RPMI8226 (cell line): Measurements from ENCODE around the gene SELENOW.
A peak's percentile ranks its signal among the peaks of the same experiment; 100 is the strongest.
"Not testable (repeated sequence)": the region's sequence is repeated elsewhere in the genome, so short reads cannot be mapped to it uniquely, and the experiment has no call there.

Source experiments
- DNase-seq: peaks from one replicate; pipeline ENCODE4 v3.0.0-alpha.2; 2015

SELENOW gene

GRCh38 chr19:47756953-47757608, 21.4 kb upstream of the SELENOW start:
- DNase-seq = no peak

GRCh38 chr19:47757617-47758442, 20.7 kb upstream of the SELENOW start:
- DNase-seq = no peak

GRCh38 chr19:47758443-47758804, 20.1 kb upstream of the SELENOW start:
- DNase-seq = peak; percentile 9

GRCh38 chr19:47760632-47760999, 17.9 kb upstream of the SELENOW start:
- no peak for DNase-seq

GRCh38 chr19:47761566-47761965, 16.9 kb upstream of the SELENOW start:
- no peak for DNase-seq

- no peak for DNase-seq
Observed at GRCh38 chr19:47762151-47762550, 16.4 kb upstream of the SELENOW start.

- DNase-seq = no peak
Observed at GRCh38 chr19:47762615-47763308, 15.7 kb upstream of the SELENOW start.

DNA sequence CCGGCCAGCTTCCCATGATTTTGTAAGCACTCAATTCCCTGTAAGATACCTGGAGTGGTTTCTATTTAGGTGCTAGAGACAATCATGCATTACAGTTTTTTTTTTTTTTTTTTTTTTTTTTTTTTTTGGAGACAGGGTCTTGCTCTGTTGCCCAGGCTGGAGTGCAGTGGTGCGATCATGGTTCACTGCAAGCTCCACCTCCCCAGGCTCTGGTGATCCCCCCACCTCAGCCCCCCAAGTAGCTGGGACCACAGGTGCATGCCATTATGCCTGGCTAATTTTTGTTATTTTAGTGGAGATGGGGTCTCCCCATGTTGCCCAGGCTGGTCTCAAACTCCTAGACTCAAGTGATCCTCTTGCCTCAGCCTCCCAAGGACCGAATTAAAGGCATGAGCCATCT, 13.8 kb upstream of the SELENOW start:
- not testable (repeated sequence) for DNase-seq

- peak; percentile 57 for DNase-seq
Observed at GRCh38 chr19:47765523-47766358, 12.8 kb upstream of the SELENOW start.

- DNase-seq = no peak
Observed at GRCh38 chr19:47766359-47766620, 12.2 kb upstream of the SELENOW start.

DNA sequence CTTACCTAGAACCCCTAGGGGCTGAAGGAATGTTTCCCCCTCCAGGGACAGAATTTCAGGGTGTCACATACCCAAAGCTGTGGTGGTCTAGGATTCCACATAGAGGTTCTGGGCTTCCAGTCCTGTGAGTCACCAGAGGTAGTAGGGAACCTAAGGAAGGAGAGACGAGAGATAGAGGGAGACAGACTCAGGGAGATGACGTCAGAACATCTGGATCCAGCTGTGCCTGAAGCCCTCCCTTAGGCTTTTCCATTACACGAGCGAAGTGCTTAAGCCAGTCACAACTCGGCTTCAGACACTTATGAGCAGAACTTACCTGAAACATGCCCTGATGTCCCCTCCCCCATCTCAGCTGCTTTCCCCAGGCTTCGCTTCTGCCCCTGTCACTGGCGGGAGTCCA, 11.8 kb upstream of the SELENOW start:
- no peak for DNase-seq

GRCh38 chr19:47767349-47767748, 11.2 kb upstream of the SELENOW start:
- DNase-seq = no peak

GRCh38 chr19:47768604-47769003, 9.9 kb upstream of the SELENOW start:
- DNase-seq = no peak

GRCh38 chr19:47769534-47769933, 9.0 kb upstream of the SELENOW start:
- no peak for DNase-seq

DNA sequence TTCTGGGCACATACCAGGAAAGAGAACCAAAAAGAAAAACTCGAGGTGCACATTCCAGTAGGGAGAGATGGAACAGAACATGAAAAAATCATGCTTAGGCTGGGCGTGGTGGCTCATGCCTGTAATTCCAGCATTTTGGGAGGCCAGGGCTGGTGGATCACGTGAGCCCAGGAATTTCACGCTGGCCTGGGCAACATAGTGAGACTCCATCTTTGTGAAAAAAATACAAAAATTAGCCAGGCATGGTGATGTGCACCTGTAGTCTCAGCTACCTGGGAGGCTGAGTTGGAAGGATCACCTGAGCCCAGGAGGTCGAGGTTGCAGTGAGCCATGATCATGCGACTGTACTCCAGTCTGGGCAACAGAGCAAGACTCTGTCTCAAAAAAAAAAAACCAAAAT, 7.2 kb upstream of the SELENOW start:
- not testable (repeated sequence) for DNase-seq

GRCh38 chr19:47776568-47776967, 1.9 kb upstream of the SELENOW start:
- DNase-seq = no peak

GRCh38 chr19:47777245-47778048, 1.1 kb upstream of the SELENOW start:
- not testable (repeated sequence) for DNase-seq

DNA sequence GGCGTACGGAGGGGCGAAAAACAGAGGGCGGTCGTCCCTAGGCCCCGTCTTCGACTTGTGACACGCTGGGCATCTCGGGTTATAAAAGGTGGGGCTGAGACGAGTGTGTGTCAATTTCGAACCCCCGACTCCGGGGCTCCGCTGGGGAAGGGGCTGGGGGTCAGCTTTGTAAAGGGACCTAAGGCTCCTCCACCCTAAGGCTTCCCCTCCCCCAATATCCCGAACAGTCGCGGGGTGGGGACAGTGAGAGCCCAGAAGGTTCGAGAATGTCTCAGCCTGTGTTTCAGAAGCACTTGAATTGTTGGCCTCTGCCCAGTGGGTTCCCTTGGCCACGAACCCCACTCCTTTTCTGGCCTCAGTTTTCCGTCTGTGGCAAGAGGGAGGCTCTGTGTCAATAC, 450 bp downstream of the SELENOW start:
- no peak for DNase-seq

DNA sequence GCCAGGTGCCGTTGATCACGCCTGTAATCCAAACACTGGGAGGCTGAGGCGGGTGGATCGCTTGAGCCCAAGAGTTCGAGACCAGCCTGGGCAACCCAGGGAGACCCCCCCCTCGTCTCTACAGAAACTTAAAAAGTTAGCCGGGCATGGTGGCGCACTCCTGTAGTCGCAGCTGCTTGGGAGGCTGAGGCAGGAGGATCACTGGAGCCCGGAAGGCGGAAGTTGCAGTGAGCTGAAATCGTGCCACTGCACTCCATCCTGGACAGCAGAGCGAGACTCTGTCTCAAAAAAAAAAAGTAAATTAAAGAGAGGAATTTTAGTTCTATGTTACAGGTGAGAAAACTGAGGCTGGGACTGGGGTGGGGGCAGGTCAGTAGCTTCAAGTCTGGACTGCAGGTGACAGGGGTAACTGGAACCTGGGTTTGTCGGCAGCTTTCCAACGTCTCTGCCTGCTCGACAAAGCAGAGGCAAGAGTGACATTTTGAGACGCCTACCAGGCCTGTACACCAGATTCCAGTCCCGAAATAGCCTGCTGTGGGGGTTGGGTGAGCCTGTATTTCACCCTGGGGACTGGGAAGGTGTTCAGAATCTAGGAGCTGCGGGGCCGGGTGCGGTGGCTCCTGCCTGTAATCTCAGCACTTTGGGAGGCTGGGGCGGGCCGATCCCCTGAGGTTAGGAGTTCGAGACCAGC, 1.2 kb downstream of the SELENOW start:
- no peak for DNase-seq

DNA sequence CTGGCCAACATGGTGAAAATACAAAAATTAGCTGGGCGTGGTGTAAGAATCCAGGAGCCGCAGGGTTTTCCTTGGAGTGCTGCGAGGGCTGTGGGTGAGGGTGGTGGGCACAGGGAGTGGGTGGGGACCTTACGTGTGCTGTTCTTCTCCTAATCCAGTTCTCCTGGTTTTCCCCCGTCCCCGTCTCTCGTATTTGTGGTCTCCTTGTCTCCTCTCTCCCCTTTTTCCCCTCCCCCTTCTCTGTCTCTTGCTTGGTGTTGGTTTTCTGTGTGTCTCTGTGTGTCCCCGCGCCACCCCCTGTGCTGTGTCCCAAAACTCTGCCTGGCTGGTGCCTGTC, 1.7 kb downstream of the SELENOW start:
- no peak for DNase-seq

GRCh38 chr19:47781590-47782262, 3.2 kb downstream of the SELENOW start:
- DNase-seq = no peak
